ENCODE results near the gene SETD6.

- TF ChIP-seq, protein P1, sequence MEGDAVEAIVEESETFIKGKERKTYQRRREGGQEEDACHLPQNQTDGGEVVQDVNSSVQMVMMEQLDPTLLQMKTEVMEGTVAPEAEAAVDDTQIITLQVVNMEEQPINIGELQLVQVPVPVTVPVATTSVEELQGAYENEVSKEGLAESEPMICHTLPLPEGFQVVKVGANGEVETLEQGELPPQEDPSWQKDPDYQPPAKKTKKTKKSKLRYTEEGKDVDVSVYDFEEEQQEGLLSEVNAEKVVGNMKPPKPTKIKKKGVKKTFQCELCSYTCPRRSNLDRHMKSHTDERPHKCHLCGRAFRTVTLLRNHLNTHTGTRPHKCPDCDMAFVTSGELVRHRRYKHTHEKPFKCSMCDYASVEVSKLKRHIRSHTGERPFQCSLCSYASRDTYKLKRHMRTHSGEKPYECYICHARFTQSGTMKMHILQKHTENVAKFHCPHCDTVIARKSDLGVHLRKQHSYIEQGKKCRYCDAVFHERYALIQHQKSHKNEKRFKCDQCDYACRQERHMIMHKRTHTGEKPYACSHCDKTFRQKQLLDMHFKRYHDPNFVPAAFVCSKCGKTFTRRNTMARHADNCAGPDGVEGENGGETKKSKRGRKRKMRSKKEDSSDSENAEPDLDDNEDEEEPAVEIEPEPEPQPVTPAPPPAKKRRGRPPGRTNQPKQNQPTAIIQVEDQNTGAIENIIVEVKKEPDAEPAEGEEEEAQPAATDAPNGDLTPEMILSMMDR (conservative IDR thresholded peaks at IDR 0.05; ENCODE audit: low read depth, low read length) = no peak
- TF ChIP-seq EZH2 (IDR thresholded peaks at IDR 0.05; ENCODE audit: low read length, unreplicated experiment) = no peak
Observed at GRCh38 chr16:58542291-58542690, 27.0 kb downstream of the SETD6 start.

Data from PC-3 (cell line).